CD4-positive, alpha-beta T cell treated with Interferon alpha-2 for 1 hour (primary cell): Measurements from ENCODE around the gene MAP2K3.
"Not testable (repeated sequence)": the region's sequence is repeated elsewhere in the genome, so short reads cannot be mapped to it uniquely, and the experiment has no call there.

Experiments used
- DNase-seq, 2 donors: peaks; one replicate each; pipeline ENCODE4 v3.0.0-alpha.2; 2020 to 2022

MAP2K3 gene

GRCh38 chr17:21337981-21338625 lies 53.6 kb downstream of the MAP2K3 start:
- DNase-seq: not testable (repeated sequence)

- no peak for DNase-seq
Observed at GRCh38 chr17:21339011-21339410, 54.5 kb downstream of the MAP2K3 start.

- DNase-seq: not testable (repeated sequence)
Observed at GRCh38 chr17:21339571-21339970, 55.1 kb downstream of the MAP2K3 start.

- DNase-seq: not testable (repeated sequence)
Observed at GRCh38 chr17:21340407-21340806, 55.9 kb downstream of the MAP2K3 start.

GRCh38 chr17:21341279-21341678 lies 56.8 kb downstream of the MAP2K3 start:
- not testable (repeated sequence) for DNase-seq

GRCh38 chr17:21341925-21342540 lies 57.5 kb downstream of the MAP2K3 start:
- DNase-seq: not testable (repeated sequence)

GRCh38 chr17:21343061-21343949 lies 58.8 kb downstream of the MAP2K3 start:
- DNase-seq: not testable (repeated sequence)

- DNase-seq: not testable (repeated sequence)
Observed at GRCh38 chr17:21344801-21345200, 60.3 kb downstream of the MAP2K3 start.

GRCh38 chr17:21345236-21345635 lies 60.7 kb downstream of the MAP2K3 start:
- DNase-seq: no peak

- DNase-seq: not testable (repeated sequence)
Observed at GRCh38 chr17:21346107-21346506, 61.6 kb downstream of the MAP2K3 start.

GRCh38 chr17:21346651-21347250 lies 62.2 kb downstream of the MAP2K3 start:
- DNase-seq: not testable (repeated sequence)

GRCh38 chr17:21347660-21348059 lies 63.1 kb downstream of the MAP2K3 start:
- not testable (repeated sequence) for DNase-seq

GRCh38 chr17:21348081-21348925 lies 63.8 kb downstream of the MAP2K3 start:
- not testable (repeated sequence) for DNase-seq

- not testable (repeated sequence) for DNase-seq
Observed at GRCh38 chr17:21348926-21349261, 64.4 kb downstream of the MAP2K3 start.

- DNase-seq: not testable (repeated sequence)
Observed at GRCh38 chr17:21349358-21350050, 65.0 kb downstream of the MAP2K3 start.

- not testable (repeated sequence) for DNase-seq
Observed at GRCh38 chr17:21350495-21350894, 66.0 kb downstream of the MAP2K3 start.

GRCh38 chr17:21351366-21352065 lies 67.0 kb downstream of the MAP2K3 start:
- DNase-seq: no peak

- DNase-seq: no peak
Observed at GRCh38 chr17:21352221-21352980, 67.9 kb downstream of the MAP2K3 start.

GRCh38 chr17:21352981-21353265 lies 68.4 kb downstream of the MAP2K3 start:
- DNase-seq: no peak

GRCh38 chr17:21353326-21354010 lies 69.0 kb downstream of the MAP2K3 start:
- no peak for DNase-seq
